Endothelial cell of umbilical vein (primary cell): ENCODE results near the gene OBP2B.
"Not testable (repeated sequence)": the region's sequence is repeated elsewhere in the genome, so short reads cannot be mapped to it uniquely, and the experiment has no call there.

Experiments used
- CTCF ChIP-seq, 2 donors: IDR thresholded peaks; 1 replicate in 1 of 2; 2 replicates in 1 of 2; pipeline ENCODE4 v1.5.1; 2011; ENCODE audit warnings: low read length in 2 of 2, mild to moderate bottlenecking in 2 of 2, moderate library complexity in 2 of 2, control low read depth in 1 of 2, inconsistent platforms in 1 of 2, low read depth in 1 of 2; ENCODE audit not compliant: insufficient read depth in 1 of 2; ENCODE audit errors: extremely low read depth in 1 of 2
- JUN ChIP-seq: IDR thresholded peaks from 2 replicates; pipeline ENCODE4 v1.6.1; 2011; ENCODE audit warnings: borderline replicate concordance, low read depth; ENCODE audit not compliant: insufficient read length, insufficient read depth
- POLR2A ChIP-seq: IDR thresholded peaks from 2 replicates; pipeline ENCODE4 v1.6.1; 2012; ENCODE audit warnings: low read depth, mild to moderate bottlenecking, control low read depth, low read length
- POLR2AphosphoS5 ChIP-seq: IDR thresholded peaks from 2 replicates; pipeline ENCODE4 v1.6.1; 2012; ENCODE audit warnings: low read depth, mild to moderate bottlenecking, control low read depth, low read length, moderate library complexity; ENCODE audit not compliant: insufficient read depth

GRCh38 chr9:133214276-133214675 is 5.2 kb upstream of the OBP2B start:
- TF ChIP-seq POLR2A; CTCF (IDR thresholded peaks at IDR 0.05; ENCODE audit: extremely low read depth in 1 of 2, insufficient read depth in 1 of 2, low read depth in 1 of 2, low read length in 2 of 2); POLR2AphosphoS5; JUN: not testable (repeated sequence)
